ENCODE measurements around the gene TMEM181.

GRCh38 chr6:158620963-158621693 lies 61.2 kb downstream of the TMEM181 start:
- TF ChIP-seq POLR2AphosphoS5 (IDR thresholded peaks at IDR 0.05; ENCODE audit: low read depth) (no peak), CTCF (conservative IDR thresholded peaks at IDR 0.05; ENCODE audit: low read depth in 2 of 2) (no peak), EZH2phosphoT487 (IDR thresholded peaks at IDR 0.05; ENCODE audit: unreplicated experiment) (no peak), REST (IDR thresholded peaks at IDR 0.05; ENCODE audit: unreplicated experiment) (no peak), CREB1 (CRISPR knock-in tag; IDR thresholded peaks at IDR 0.05; ENCODE audit: low read depth) (no peak), EZH2 (IDR thresholded peaks at IDR 0.05; ENCODE audit: low read depth, unreplicated experiment) (no peak), ZNF331 (CRISPR knock-in tag; IDR thresholded peaks at IDR 0.05; ENCODE audit: low read depth) (no peak), ETS1 (IDR thresholded peaks at IDR 0.05) (no peak), ZNF462 (CRISPR knock-in tag; IDR thresholded peaks at IDR 0.05) (no peak), STAT1 (IDR thresholded peaks at IDR 0.05; ENCODE audit: unreplicated experiment) (no peak)

Data from GM23338 (cell line).